Uterus (tissue), 4 donors: ENCODE measurements around the gene RNF14. TPM values are rescaled to one million over a fixed set of nuclear protein-coding genes. Genes with fewer than 3 reads are reported as not detected.
"Not testable (repeated sequence)": the region's sequence is repeated elsewhere in the genome, so short reads cannot be mapped to it uniquely, and the experiment has no call there.

Experiments used
- DNase-seq, 2 donors: peaks; one replicate each; pipeline ENCODE4 v3.0.0-alpha.2; 2019 to 2020
- H3K27ac ChIP-seq, 2 donors: fragments of 200-600 bp; sonication (generic); 1 replicate in 1 of 2; 2 replicates in 1 of 2; pipeline ENCODE4 v1.5.1; 2016 to 2018
- H3K27me3 ChIP-seq, 2 donors: fragments of 200-600 bp; sonication (generic); one replicate each; pipeline ENCODE4 v1.5.1; 2018 to 2019; ENCODE audit warnings: control low read depth in 1 of 2
- H3K36me3 ChIP-seq, 2 donors: fragments of 200-600 bp; sonication (generic); one replicate each; pipeline ENCODE4 v1.5.1; 2019; ENCODE audit warnings: control low read depth in 1 of 2
- H3K4me1 ChIP-seq, 2 donors: fragments of 200-600 bp; sonication (generic); one replicate each; pipeline ENCODE4 v1.5.1; 2018 to 2019; ENCODE audit warnings: control low read depth in 1 of 2
- H3K4me3 ChIP-seq, 2 donors: fragments of 200-600 bp; sonication (generic); 1 replicate in 1 of 2; 2 replicates in 1 of 2; pipeline ENCODE4 v1.5.1; 2018 to 2019; ENCODE audit warnings: mild to moderate bottlenecking in 1 of 2
- H3K9me3 ChIP-seq, 2 donors: fragments of 200-600 bp; sonication (generic); one replicate each; pipeline ENCODE4 v1.5.1; 2019; ENCODE audit warnings: control low read depth in 1 of 2
- POLR2A ChIP-seq, 2 donors: fragments of 450-650 bp; IDR thresholded peaks; one replicate each; pipeline ENCODE4 v1.6.1; 2016; ENCODE audit warnings: antibody characterized with exemption in 2 of 2, mild to moderate bottlenecking in 1 of 2, moderate library complexity in 1 of 2
- intact Hi-C: fragments of 100-400 bp; cut with DNase I; formaldehyde crosslinking; loops from one replicate; pipeline ENCODE4 v1.15.1; 2023; ENCODE audit warnings: low total_unique reads
- total RNA-seq, 4 donors: library from RNA; depleted of rRNA in 3 of 4; stranded (reverse); fragments of >200 nt in 3 of 4; gene quantifications; one replicate each; pipeline versions ENCODE4 v1.1.0 to v1.2.4, GENCODE V29; 2014 to 2023
- TF ChIP-seq, protein P1 (sequence below), 4 experiments: fragments of 200-600 bp in 2 of 4; fragments of 450-650 bp in 2 of 4; sonication (generic) in 2 of 4; IDR thresholded peaks; one replicate each; pipeline ENCODE4 v1.5.1; 2016 to 2019; ENCODE audit warnings: antibody characterized with exemption in 4 of 4, mild to moderate bottlenecking in 2 of 4, moderate library complexity in 1 of 4
- donor health status: DM: yes; HTN: yes; CAD: no.

Gene RNF14
- total RNA-seq, 4 donors from 2014 or later = 20.3 to 70.2 (median 46.7) TPM

GRCh38 chr5:142024771-142025304 is 55.9 kb downstream of the RNF14 start:
- DNase-seq = peak; percentile 78 to 80
- peak overlapping the region; percentile 38 to 42 for H3K4me3 ChIP-seq
- no peaks in the 10 kb centered on the region for H3K9me3 ChIP-seq
- TF ChIP-seq, protein P1, sequence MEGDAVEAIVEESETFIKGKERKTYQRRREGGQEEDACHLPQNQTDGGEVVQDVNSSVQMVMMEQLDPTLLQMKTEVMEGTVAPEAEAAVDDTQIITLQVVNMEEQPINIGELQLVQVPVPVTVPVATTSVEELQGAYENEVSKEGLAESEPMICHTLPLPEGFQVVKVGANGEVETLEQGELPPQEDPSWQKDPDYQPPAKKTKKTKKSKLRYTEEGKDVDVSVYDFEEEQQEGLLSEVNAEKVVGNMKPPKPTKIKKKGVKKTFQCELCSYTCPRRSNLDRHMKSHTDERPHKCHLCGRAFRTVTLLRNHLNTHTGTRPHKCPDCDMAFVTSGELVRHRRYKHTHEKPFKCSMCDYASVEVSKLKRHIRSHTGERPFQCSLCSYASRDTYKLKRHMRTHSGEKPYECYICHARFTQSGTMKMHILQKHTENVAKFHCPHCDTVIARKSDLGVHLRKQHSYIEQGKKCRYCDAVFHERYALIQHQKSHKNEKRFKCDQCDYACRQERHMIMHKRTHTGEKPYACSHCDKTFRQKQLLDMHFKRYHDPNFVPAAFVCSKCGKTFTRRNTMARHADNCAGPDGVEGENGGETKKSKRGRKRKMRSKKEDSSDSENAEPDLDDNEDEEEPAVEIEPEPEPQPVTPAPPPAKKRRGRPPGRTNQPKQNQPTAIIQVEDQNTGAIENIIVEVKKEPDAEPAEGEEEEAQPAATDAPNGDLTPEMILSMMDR (IDR thresholded peaks at IDR 0.05) = no peak
- peak; percentile 35 to 58 for TF ChIP-seq POLR2A (IDR thresholded peaks at IDR 0.05)
- intact Hi-C loops = no loop called here
- no peaks in the 10 kb centered on the region for H3K36me3 ChIP-seq
- no peaks in the 10 kb centered on the region for H3K27me3 ChIP-seq
- H3K27ac ChIP-seq = peak overlapping the region; percentile 83
- no peaks in the 10 kb centered on the region for H3K4me1 ChIP-seq

GRCh38 chr5:142025637-142026036 is 56.7 kb downstream of the RNF14 start:
- DNase-seq = no peak
- H3K27ac ChIP-seq = peak overlapping the region in 1 of 2 donors; percentile 83
- no peaks in the 10 kb centered on the region for H3K36me3 ChIP-seq
- intact Hi-C loops = no loop called here
- H3K9me3 ChIP-seq = no peaks in the 10 kb centered on the region
- TF ChIP-seq, protein P1 (IDR thresholded peaks at IDR 0.05) = no peak
- no peak for TF ChIP-seq POLR2A (IDR thresholded peaks at IDR 0.05)
- no peaks in the 10 kb centered on the region for H3K4me1 ChIP-seq
- no peak overlapping the region for H3K4me3 ChIP-seq
- no peaks in the 10 kb centered on the region for H3K27me3 ChIP-seq

DNA sequence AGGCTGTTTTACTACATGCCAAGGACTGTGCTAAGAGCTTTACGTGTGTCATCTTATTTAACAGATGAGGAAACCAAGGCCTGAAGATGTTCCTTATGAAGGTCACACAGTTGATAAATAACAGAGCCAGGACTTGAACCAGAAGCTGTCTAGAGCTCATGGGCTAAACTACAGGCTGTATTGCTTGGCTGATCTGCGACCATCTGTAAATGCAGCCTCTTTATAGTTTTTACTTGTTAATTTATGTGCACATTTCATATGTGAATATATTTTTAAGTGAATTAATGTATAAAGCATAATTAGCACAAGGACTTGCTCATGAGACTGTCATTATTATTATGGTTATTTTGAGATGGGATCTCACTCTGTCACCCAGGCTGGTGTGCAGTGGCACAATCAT is 63.2 kb downstream of the RNF14 start:
- H3K4me1 ChIP-seq = no peaks in the 10 kb centered on the region
- TF ChIP-seq, protein P1 (IDR thresholded peaks at IDR 0.05) = no peak
- no peak for TF ChIP-seq POLR2A (IDR thresholded peaks at IDR 0.05)
- intact Hi-C loops = no loop called here
- H3K27ac ChIP-seq = no peak overlapping the region
- no peak for DNase-seq
- H3K9me3 ChIP-seq = no peaks in the 10 kb centered on the region
- H3K36me3 ChIP-seq = no peaks in the 10 kb centered on the region
- H3K27me3 ChIP-seq = no peaks in the 10 kb centered on the region
- no peak overlapping the region for H3K4me3 ChIP-seq

DNA sequence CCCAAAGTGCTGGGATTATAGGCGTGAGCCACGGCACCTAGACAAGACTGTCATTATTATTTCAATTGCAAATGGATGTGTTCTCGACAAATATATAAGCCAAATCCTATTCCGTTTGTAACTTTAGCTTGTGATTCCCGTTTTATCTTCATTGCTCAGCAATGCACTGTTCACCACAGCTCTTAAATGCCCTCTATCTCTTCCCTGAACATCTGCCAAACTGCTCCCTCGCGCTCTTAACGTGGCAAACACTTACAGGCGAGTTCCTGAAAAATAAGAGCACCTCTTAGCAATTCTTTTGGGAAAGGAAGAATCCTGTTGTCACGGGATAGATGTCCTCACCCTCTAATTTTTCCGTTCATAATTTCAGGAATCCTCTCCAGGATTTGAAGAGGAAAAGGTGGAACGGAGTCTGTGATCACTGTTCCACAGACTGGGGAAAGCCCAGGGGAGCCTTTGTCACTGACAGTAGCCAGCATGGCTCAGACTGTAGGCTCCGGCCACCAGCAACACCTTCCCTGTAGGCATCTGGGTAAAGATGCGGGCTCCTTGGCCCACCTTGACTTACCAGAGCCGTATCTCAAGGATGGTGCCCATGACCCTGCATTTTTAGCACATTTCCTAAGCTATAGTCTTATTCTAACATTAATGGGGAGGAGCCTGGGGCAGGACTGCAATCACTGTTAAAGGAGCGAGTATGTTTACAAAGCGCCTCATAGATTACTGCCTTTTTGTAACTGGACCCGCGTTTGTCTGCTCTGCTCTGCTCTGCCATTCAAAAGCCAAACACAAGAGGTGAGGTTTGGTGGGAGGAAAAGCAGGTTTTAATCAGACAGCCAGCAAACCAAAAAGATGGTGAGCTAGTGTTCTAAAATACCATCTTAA is 64.1 kb downstream of the RNF14 start:
- no peak overlapping the region for H3K27ac ChIP-seq
- no peaks in the 10 kb centered on the region for H3K36me3 ChIP-seq
- no peaks in the 10 kb centered on the region for H3K4me1 ChIP-seq
- DNase-seq = no peak
- no peaks in the 10 kb centered on the region for H3K27me3 ChIP-seq
- intact Hi-C loops = no loop called here
- TF ChIP-seq POLR2A (IDR thresholded peaks at IDR 0.05) = no peak
- TF ChIP-seq, protein P1 (IDR thresholded peaks at IDR 0.05) = no peak
- no peak overlapping the region for H3K4me3 ChIP-seq
- H3K9me3 ChIP-seq = no peaks in the 10 kb centered on the region

- DNase-seq, H3K36me3 ChIP-seq, H3K4me1 ChIP-seq, H3K9me3 ChIP-seq, H3K27ac ChIP-seq, H3K4me3 ChIP-seq, intact Hi-C loops, H3K27me3 ChIP-seq: not testable (repeated sequence)
Measured at GRCh38 chr5:142033632-142034567, 65.0 kb downstream of the RNF14 start.
